DND-41 (cell line): Measurements from ENCODE around the gene TSHR.

ENCODE experiments used
- ATAC-seq: fragments of 200-7000 bp; cut with Tn5 transposase; 3 replicates; pipeline ENCODE4 v1.9.1; 2021; ENCODE audit warnings: low read depth; ENCODE audit not compliant: insufficient read depth
- DNase-seq: peaks from one replicate; pipeline ENCODE4 v3.0.0-alpha.2; 2020
- H2AFZ ChIP-seq: 2 replicates; pipeline ENCODE4 v1.6.0; 2012; ENCODE audit warnings: low read depth, low read length
- H3K27ac ChIP-seq: 2 replicates; pipeline ENCODE4 v1.5.1; 2012; ENCODE audit warnings: low read length, inconsistent platforms
- H3K27me3 ChIP-seq: fragments of 200-600 bp; sonication (generic); 2 replicates; pipeline ENCODE4 v1.6.0; 2012; ENCODE audit warnings: low read length, mild to moderate bottlenecking, inconsistent platforms; ENCODE audit not compliant: insufficient read depth, poor library complexity
- H3K36me3 ChIP-seq: 2 replicates; pipeline ENCODE4 v1.5.1; 2012; ENCODE audit warnings: low read length, inconsistent platforms; ENCODE audit not compliant: insufficient read depth
- H3K4me1 ChIP-seq: 2 replicates; pipeline ENCODE4 v1.5.1; 2012; ENCODE audit warnings: mild to moderate bottlenecking, low read length; ENCODE audit not compliant: insufficient read depth
- H3K4me2 ChIP-seq: 2 replicates; pipeline ENCODE4 v1.6.0; 2012; ENCODE audit warnings: mild to moderate bottlenecking, moderate library complexity, low read length, inconsistent platforms; ENCODE audit not compliant: insufficient read depth
- H3K4me3 ChIP-seq, 2 experiments: fragments of 200-600 bp in 1 of 2; shearing (Covaris generic) in 1 of 2; 2 replicates each; pipeline ENCODE4 v1.5.1; 2012 to 2016; ENCODE audit warnings: inconsistent platforms in 2 of 2, low read length in 2 of 2, mild to moderate bottlenecking in 2 of 2, low read depth in 1 of 2, moderate library complexity in 1 of 2
- H3K79me2 ChIP-seq: 2 replicates; pipeline ENCODE4 v1.6.0; 2012; ENCODE audit warnings: low read length, inconsistent platforms; ENCODE audit not compliant: insufficient read depth
- H3K9ac ChIP-seq: 2 replicates; pipeline ENCODE4 v1.6.0; 2012; ENCODE audit warnings: low read depth, mild to moderate bottlenecking, inconsistent platforms, low read length, moderate library complexity
- H3K9me3 ChIP-seq: 2 replicates; pipeline ENCODE4 v1.5.1; 2012; ENCODE audit warnings: low read length, moderate library complexity, mild to moderate bottlenecking, inconsistent platforms; ENCODE audit not compliant: insufficient read depth, severe bottlenecking
- H4K20me1 ChIP-seq: 2 replicates; pipeline ENCODE4 v1.6.0; 2012; ENCODE audit warnings: low read length; ENCODE audit not compliant: insufficient read depth
- EZH2 ChIP-seq: IDR thresholded peaks from 3 replicates; pipeline ENCODE4 v1.6.1; 2012; ENCODE audit warnings: borderline replicate concordance, low read depth, mild to moderate bottlenecking, moderate library complexity, low read length, inconsistent platforms; ENCODE audit not compliant: severe bottlenecking
- TF ChIP-seq, protein P1 (sequence below): IDR thresholded peaks from 2 replicates; pipeline ENCODE4 v1.5.1; 2012; ENCODE audit warnings: borderline replicate concordance, low read length, moderate library complexity, mild to moderate bottlenecking; ENCODE audit not compliant: poor library complexity, severe bottlenecking; ENCODE audit errors: extremely low read depth

TSHR gene

GRCh38 chr14:81164167-81164774 is 208.8 kb downstream of the TSHR start:
- peaks cover 2% of the 10 kb centered on the region for H3K79me2 ChIP-seq
- no peaks in the 10 kb centered on the region for H3K27me3 ChIP-seq
- ATAC-seq (peak; percentile 86), DNase-seq (peak; percentile 78)
- TF ChIP-seq EZH2, result no peak
- TF ChIP-seq, protein P1, sequence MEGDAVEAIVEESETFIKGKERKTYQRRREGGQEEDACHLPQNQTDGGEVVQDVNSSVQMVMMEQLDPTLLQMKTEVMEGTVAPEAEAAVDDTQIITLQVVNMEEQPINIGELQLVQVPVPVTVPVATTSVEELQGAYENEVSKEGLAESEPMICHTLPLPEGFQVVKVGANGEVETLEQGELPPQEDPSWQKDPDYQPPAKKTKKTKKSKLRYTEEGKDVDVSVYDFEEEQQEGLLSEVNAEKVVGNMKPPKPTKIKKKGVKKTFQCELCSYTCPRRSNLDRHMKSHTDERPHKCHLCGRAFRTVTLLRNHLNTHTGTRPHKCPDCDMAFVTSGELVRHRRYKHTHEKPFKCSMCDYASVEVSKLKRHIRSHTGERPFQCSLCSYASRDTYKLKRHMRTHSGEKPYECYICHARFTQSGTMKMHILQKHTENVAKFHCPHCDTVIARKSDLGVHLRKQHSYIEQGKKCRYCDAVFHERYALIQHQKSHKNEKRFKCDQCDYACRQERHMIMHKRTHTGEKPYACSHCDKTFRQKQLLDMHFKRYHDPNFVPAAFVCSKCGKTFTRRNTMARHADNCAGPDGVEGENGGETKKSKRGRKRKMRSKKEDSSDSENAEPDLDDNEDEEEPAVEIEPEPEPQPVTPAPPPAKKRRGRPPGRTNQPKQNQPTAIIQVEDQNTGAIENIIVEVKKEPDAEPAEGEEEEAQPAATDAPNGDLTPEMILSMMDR, result peak; percentile 89
- no peaks in the 10 kb centered on the region for H3K36me3 ChIP-seq
- H3K4me3 ChIP-seq, result peak overlapping the region in 1 of 2 experiments; percentile 56; a peak in 2 of 4 replicates
- H2AFZ ChIP-seq, result peak overlapping the region; percentile 19; the same call in 1 of the 2 replicates
- peaks cover 39% of the 10 kb centered on the region for H3K4me1 ChIP-seq
- H3K9ac ChIP-seq, result peak overlapping the region; percentile 47
- H3K9me3 ChIP-seq, result no peaks in the 10 kb centered on the region
- H3K4me2 ChIP-seq, result peak overlapping the region; percentile 58
- no peaks in the 10 kb centered on the region for H4K20me1 ChIP-seq
- H3K27ac ChIP-seq, result peak overlapping the region; percentile 81

GRCh38 chr14:81165188-81165587 is 209.8 kb downstream of the TSHR start:
- Histone ChIP-seq H3K27me3 (no peaks in the 10 kb centered on the region), H3K27ac (peak overlapping the region; percentile 81), H4K20me1 (no peaks in the 10 kb centered on the region), H3K4me3 (peak overlapping the region; percentile 7 to 56; a peak in 3 of 4 replicates), H2AFZ (peak overlapping the region; percentile 84), H3K9ac (peak overlapping the region; percentile 47), H3K79me2 (peaks cover 6% of the 10 kb centered on the region), H3K36me3 (no peaks in the 10 kb centered on the region), H3K9me3 (no peaks in the 10 kb centered on the region), H3K4me1 (peaks cover 48% of the 10 kb centered on the region), H3K4me2 (peak overlapping the region; percentile 58)
- DNase-seq (peak; percentile 45), ATAC-seq (peak; percentile 56)
- TF ChIP-seq, protein P1, result no peak
- TF ChIP-seq EZH2, result no peak

- no peak overlapping the region for H2AFZ ChIP-seq
- H3K4me2 ChIP-seq, result no peak overlapping the region
- TF ChIP-seq, protein P1, result no peak
- TF ChIP-seq EZH2, result no peak
- ATAC-seq (no peak), DNase-seq (no peak)
- no peaks in the 10 kb centered on the region for H3K9me3 ChIP-seq
- H3K27me3 ChIP-seq, result no peaks in the 10 kb centered on the region
- no peaks in the 10 kb centered on the region for H4K20me1 ChIP-seq
- H3K36me3 ChIP-seq, result no peaks in the 10 kb centered on the region
- H3K4me3 ChIP-seq, result no peak overlapping the region
- H3K4me1 ChIP-seq, result peaks cover 54% of the 10 kb centered on the region
- no peak overlapping the region for H3K9ac ChIP-seq
- H3K27ac ChIP-seq, result no peak overlapping the region
- H3K79me2 ChIP-seq, result peaks cover 6% of the 10 kb centered on the region
These were observed 210.7 kb downstream of the TSHR start for GRCh38 chr14:81166121-81166520.
